Heart left ventricle (tissue), 16 donors: ENCODE data around the gene HSDL1. TPM values are rescaled to one million over a fixed set of nuclear protein-coding genes. Genes with fewer than 3 reads are reported as not detected.

Experiments used
- ATAC-seq, 4 donors: fragments of 200-7000 bp; cut with Tn5 transposase; one replicate each; pipeline ENCODE4 v1.9.1; 2020 to 2022; ENCODE audit warnings: moderate library complexity in 4 of 4, mild to moderate bottlenecking in 3 of 4, moderate number of reproducible peaks in 1 of 4
- DNase-seq, 5 donors: peaks; one replicate each; pipeline ENCODE4 v3.0.0-alpha.2; 2020
- H3K27ac ChIP-seq, 12 donors: fragments of 200-600 bp; sonication (generic) in 4 of 12; one replicate each; pipeline versions ENCODE4 v1.5.0 to v1.8.0; 2016 to 2022; ENCODE audit warnings: mild to moderate bottlenecking in 2 of 12
- H3K27me3 ChIP-seq, 9 donors: fragments of 200-600 bp; sonication (generic) in 2 of 9; one replicate each; pipeline versions ENCODE4 v1.5.1 to v1.8.0; 2016 to 2022; ENCODE audit warnings: mild to moderate bottlenecking in 3 of 9
- H3K36me3 ChIP-seq, 9 donors: fragments of 200-600 bp; sonication (generic) in 2 of 9; one replicate each; pipeline versions ENCODE4 v1.5.0 to v1.8.0; 2018 to 2022; ENCODE audit warnings: mild to moderate bottlenecking in 2 of 9
- H3K4me1 ChIP-seq, 12 donors: fragments of 200-600 bp; sonication (generic) in 4 of 12; one replicate each; pipeline versions ENCODE4 v1.5.0 to v1.8.0; 2016 to 2022; ENCODE audit warnings: mild to moderate bottlenecking in 3 of 12
- H3K4me3 ChIP-seq, 12 donors: fragments of 200-600 bp; sonication (generic) in 4 of 12; one replicate each; pipeline versions ENCODE4 v1.5.0 to v1.8.0; 2017 to 2022; ENCODE audit warnings: mild to moderate bottlenecking in 9 of 12, moderate library complexity in 4 of 12
- H3K9me3 ChIP-seq, 12 donors: fragments of 200-600 bp; sonication (generic) in 4 of 12; one replicate each; pipeline versions ENCODE4 v1.5.0 to v1.8.0; 2016 to 2022; ENCODE audit warnings: mild to moderate bottlenecking in 1 of 12
- POLR2A ChIP-seq, 2 donors: fragments of 450-650 bp; IDR thresholded peaks; one replicate each; pipeline ENCODE4 v1.6.1; 2017; ENCODE audit warnings: antibody characterized with exemption in 2 of 2, mild to moderate bottlenecking in 2 of 2, moderate library complexity in 2 of 2
- WGBS, 4 donors: extraction: QIAGEN DNeasy Blood & Tissue Kit in 2 of 4; methylation state at CpG; one replicate each; pipeline versions ENCODE4 v1.1.5 to v1.1.7; 2013 to 2018; 5-methylcytosine and 5-hydroxymethylcytosine counted together
- intact Hi-C, 10 donors: fragments of 100-400 bp; cut with DNase I; formaldehyde crosslinking; loops; one replicate each; pipeline versions ENCODE4 v1.11.1 to v1.14.2; 2022
- polyA plus RNA-seq, 2 donors: library from polyadenylated mRNA; stranded (reverse); fragments of 200-250 nt; gene quantifications; one replicate each; pipeline ENCODE4 v1.2.3, GENCODE V29; 2013
- total RNA-seq, 9 donors: library from RNA; depleted of rRNA in 2 of 9; stranded (reverse); fragments of >200 nt in 2 of 9; fragmentation: NEBNext Ultra II Directional in 3 of 9; extraction: Animal tissue kit (Norgen Biotek cat#: 25700) in 3 of 9; gene quantifications; one replicate each; pipeline versions ENCODE4 v1.1.0 to v1.2.4, GENCODE V29; 2016 to 2023
- TF ChIP-seq, protein P1 (sequence below), 12 donors: fragments of 200-600 bp; sonication (generic) in 4 of 12; IDR thresholded peaks; one replicate each; pipeline versions ENCODE4 v1.5.0 to v1.8.0; 2018 to 2022; ENCODE audit warnings: antibody characterized with exemption in 12 of 12, mild to moderate bottlenecking in 5 of 12
- donor health status: ischemic (EF 13 %, LVEDD 7.1; RV severe dilation, severe dysfunction).
- donor health status: healthy with polysubstance abuse.
- donor health status: DM: no; HTN: yes; CAD: no.
- donor health status: DM: no; HTN: no; CAD: no.
- donor health status: ischemic (EF 25% LVEDD 6.9; RV normal size, moderate dysfunction).
- donor health status: ischemic (EF 25% LVEDD 5.7; RV mildly dilated, moderate dysfunction).
- donor health status: healthy.
- donor health status: DM: yes; HTN: yes; CAD: no.
- donor health status: ischemic (EF 35%, LVEDD 5.7; RV mildly dilated, moderate dysfunction).
- donor health status: nonischemic (EF 11% LVEDD 7.7; RV severe dilation, severe dysfunction).
- donor health status: DM: yes; HTN: yes; CAD: no.
- donor health status: PGD.
- donor health status: ischemic (EF 29% LVEDD 5.4; RV normal size, mild dysfunction).
- donor health status: nonischemic (EF 23%, LVEDD 6.1; RV moderate dilation, normal function).

Gene HSDL1
- total and polyA plus RNA-seq, 11 donors, result 12.8 to 46.8 (median 23.1) TPM

GRCh38 chr16:84155226-84155625 is 10.2 kb upstream of the HSDL1 start:
- no peaks in the 10 kb centered on the region for H3K4me1 ChIP-seq
- no peak for ATAC-seq
- H3K4me3 ChIP-seq, result no peak overlapping the region
- H3K9me3 ChIP-seq, result no peaks in the 10 kb centered on the region
- H3K27ac ChIP-seq, result no peak overlapping the region
- TF ChIP-seq POLR2A (IDR thresholded peaks at IDR 0.05), result no peak
- TF ChIP-seq, protein P1, sequence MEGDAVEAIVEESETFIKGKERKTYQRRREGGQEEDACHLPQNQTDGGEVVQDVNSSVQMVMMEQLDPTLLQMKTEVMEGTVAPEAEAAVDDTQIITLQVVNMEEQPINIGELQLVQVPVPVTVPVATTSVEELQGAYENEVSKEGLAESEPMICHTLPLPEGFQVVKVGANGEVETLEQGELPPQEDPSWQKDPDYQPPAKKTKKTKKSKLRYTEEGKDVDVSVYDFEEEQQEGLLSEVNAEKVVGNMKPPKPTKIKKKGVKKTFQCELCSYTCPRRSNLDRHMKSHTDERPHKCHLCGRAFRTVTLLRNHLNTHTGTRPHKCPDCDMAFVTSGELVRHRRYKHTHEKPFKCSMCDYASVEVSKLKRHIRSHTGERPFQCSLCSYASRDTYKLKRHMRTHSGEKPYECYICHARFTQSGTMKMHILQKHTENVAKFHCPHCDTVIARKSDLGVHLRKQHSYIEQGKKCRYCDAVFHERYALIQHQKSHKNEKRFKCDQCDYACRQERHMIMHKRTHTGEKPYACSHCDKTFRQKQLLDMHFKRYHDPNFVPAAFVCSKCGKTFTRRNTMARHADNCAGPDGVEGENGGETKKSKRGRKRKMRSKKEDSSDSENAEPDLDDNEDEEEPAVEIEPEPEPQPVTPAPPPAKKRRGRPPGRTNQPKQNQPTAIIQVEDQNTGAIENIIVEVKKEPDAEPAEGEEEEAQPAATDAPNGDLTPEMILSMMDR (IDR thresholded peaks at IDR 0.05), result no peak
- intact Hi-C loops, result no loop called here
- no peaks in the 10 kb centered on the region for H3K36me3 ChIP-seq
- H3K27me3 ChIP-seq, result peaks cover 0 to 17% (median 4%) of the 10 kb centered on the region in 9 donors
- 94 to 97% (median 96%) methylated on average over 4 of the region's 4 CpGs for WGBS, 4 donors
- no peak for DNase-seq

- intact Hi-C loops, result no loop called here
- whole genome bisulfite sequencing, 4 donors, result 68 to 76% (median 72%) methylated on average over 8 of the region's 8 CpGs
- TF ChIP-seq, protein P1 (IDR thresholded peaks at IDR 0.05), result no peak
- no peak for TF ChIP-seq POLR2A (IDR thresholded peaks at IDR 0.05)
Measured at GRCh38 chr16:84153660-84154214, 8.8 kb upstream of the HSDL1 start.

DNA sequence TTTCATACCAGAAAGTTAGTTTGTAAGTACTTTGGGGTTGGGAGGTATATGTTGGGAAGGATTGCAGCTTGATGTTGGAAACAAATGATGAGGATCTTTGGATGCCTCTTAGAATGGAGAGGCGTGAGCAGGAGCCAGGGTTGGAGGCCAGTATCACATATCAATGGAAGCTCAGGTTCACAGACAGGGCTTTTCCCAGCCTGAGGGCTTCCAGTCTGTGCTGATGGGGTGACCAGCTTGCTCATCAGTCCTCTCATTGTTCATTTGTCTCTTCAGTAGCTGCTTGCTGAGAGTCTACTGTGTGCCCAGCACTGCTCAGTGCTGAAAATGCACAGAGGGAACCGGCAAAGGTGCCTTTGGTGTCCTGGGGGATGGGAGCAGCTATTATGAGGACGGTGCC is 5.9 kb upstream of the HSDL1 start:
- TF ChIP-seq, protein P1 (IDR thresholded peaks at IDR 0.05), result no peak
- no peak for TF ChIP-seq POLR2A (IDR thresholded peaks at IDR 0.05)
- ATAC-seq (no peak), DNase-seq (no peak)
- Histone ChIP-seq H3K27ac (no peak overlapping the region), H3K4me3 (no peak overlapping the region), H3K36me3 (no peaks in the 10 kb centered on the region), H3K4me1 (peaks cover 0 to under 1% (median 0%) of the 10 kb centered on the region in 12 donors), H3K9me3 (no peaks in the 10 kb centered on the region), H3K27me3 (peaks cover 0 to 5% (median 0%) of the 10 kb centered on the region in 9 donors)
- 73 to 97% (median 85%) methylated on average over 2 to 3 of the region's 3 CpGs for WGBS, 4 donors
- intact Hi-C loops, result no loop called here

More at GRCh38 chr16:84153660-84154214, 8.8 kb upstream of the HSDL1 start:
- Histone ChIP-seq H3K9me3 (no peaks in the 10 kb centered on the region), H3K27me3 (peaks cover 0 to 16% (median 0%) of the 10 kb centered on the region in 9 donors), H3K36me3 (no peaks in the 10 kb centered on the region), H3K27ac (no peak overlapping the region), H3K4me3 (no peak overlapping the region), H3K4me1 (no peaks in the 10 kb centered on the region)
- DNase-seq, result no peak
- no peak for ATAC-seq

GRCh38 chr16:84144209-84144858 is 643 bp downstream of the HSDL1 start:
- H3K27ac ChIP-seq, result peak overlapping the region; percentile 50 to 96 (median 80)
- H3K36me3 ChIP-seq, result no peaks in the 10 kb centered on the region
- peak in 3 of 4 donors; percentile 27 to 44 (median 40) for ATAC-seq
- peak overlapping the region; percentile 78 to 99 (median 94) for H3K4me3 ChIP-seq
- H3K27me3 ChIP-seq, result no peaks in the 10 kb centered on the region
- H3K9me3 ChIP-seq, result no peaks in the 10 kb centered on the region
- peaks cover 0 to 27% (median 10%) of the 10 kb centered on the region in 12 donors for H3K4me1 ChIP-seq
- TF ChIP-seq, protein P1 (IDR thresholded peaks at IDR 0.05), result peak in 1 of 12 donors; percentile 7
- no peak for TF ChIP-seq POLR2A (IDR thresholded peaks at IDR 0.05)
- 0 to 2% (median 1%) methylated on average over 36 to 39 of the region's 39 CpGs for WGBS, 4 donors
- intact Hi-C loops, result loop anchor here in 5 of 10 donors (2.0 to 10.0 kb wide), 5 partner anchors 38 to 62 kb away; partner anchors contain the start of gene TAF1C (in 3 of the 5)
- peak in 3 of 5 donors; percentile 26 to 69 (median 45) for DNase-seq
